ENCODE data around the gene ZFPM1.

The ZFPM1 gene

GRCh38 chr16:88556294-88556988, 103.4 kb downstream of the ZFPM1 start:
- Histone ChIP-seq H2BK120ac (ENCODE audit: low read depth, low read length) (no peak overlapping the region), H3K4me3 (ENCODE audit: low read length in 2 of 2) (no peak overlapping the region), H4K91ac (ENCODE audit: low read depth, low read length, poor library complexity) (no peak overlapping the region), H4K8ac (ENCODE audit: low read depth, low read length) (no peak overlapping the region), H2BK5ac (ENCODE audit: low read length) (no peak overlapping the region), H2AFZ (ENCODE audit: low read length) (no peak overlapping the region), H2BK15ac (ENCODE audit: low read length) (no peak overlapping the region), H3K14ac (ENCODE audit: low read length) (no peak overlapping the region), H3K23ac (ENCODE audit: low read depth, low read length, poor library complexity) (no peak overlapping the region), H3K18ac (ENCODE audit: low read length) (no peak overlapping the region), H3K27me3 (ENCODE audit: control insufficient read depth in 3 of 3, insufficient read depth in 3 of 3, low read depth in 1 of 3, low read length in 3 of 3) (peaks cover 0 to 8% (median 0%) of the 10 kb centered on the region in 3 experiments), H3K79me1 (ENCODE audit: low read depth, low read length) (no peaks in the 10 kb centered on the region), H3K36me3 (replicated peaks in 1 of 2; ENCODE audit: control insufficient read depth in 2 of 2, insufficient read depth in 2 of 2, low read length in 2 of 2) (no peaks in the 10 kb centered on the region), H3K4ac (ENCODE audit: low read length) (no peak overlapping the region), H3K4me2 (ENCODE audit: insufficient read depth, low read length, poor library complexity, severe bottlenecking) (no peak overlapping the region), H3K9me3 (replicated peaks in 1 of 2; ENCODE audit: control insufficient read depth in 2 of 2, insufficient read depth in 1 of 2, low read depth in 1 of 2, low read length in 2 of 2) (peaks cover 3% of the 10 kb centered on the region in 2 donors), H3K4me1 (ENCODE audit: control insufficient read depth in 2 of 2, insufficient read depth in 1 of 2, low read depth in 1 of 2, low read length in 2 of 2) (peaks cover 3% of the 10 kb centered on the region in 2 donors), H3K27ac (replicated peaks; ENCODE audit: low read length) (no peak overlapping the region), H2AK5ac (ENCODE audit: low read depth, low read length) (no peak overlapping the region), H2BK12ac (ENCODE audit: low read length) (no peak overlapping the region), H3K9ac (ENCODE audit: low read depth, low read length, poor library complexity) (no peak overlapping the region)
- no CpG with 5 or more reads among the region's 15 CpGs for WGBS, 2 donors (ENCODE audit: extremely low coverage in 2 of 2, insufficient read length in 2 of 2, insufficient replicate concordance in 1 of 2)
- no peak for DNase-seq (ENCODE audit: low spot score)

DNA sequence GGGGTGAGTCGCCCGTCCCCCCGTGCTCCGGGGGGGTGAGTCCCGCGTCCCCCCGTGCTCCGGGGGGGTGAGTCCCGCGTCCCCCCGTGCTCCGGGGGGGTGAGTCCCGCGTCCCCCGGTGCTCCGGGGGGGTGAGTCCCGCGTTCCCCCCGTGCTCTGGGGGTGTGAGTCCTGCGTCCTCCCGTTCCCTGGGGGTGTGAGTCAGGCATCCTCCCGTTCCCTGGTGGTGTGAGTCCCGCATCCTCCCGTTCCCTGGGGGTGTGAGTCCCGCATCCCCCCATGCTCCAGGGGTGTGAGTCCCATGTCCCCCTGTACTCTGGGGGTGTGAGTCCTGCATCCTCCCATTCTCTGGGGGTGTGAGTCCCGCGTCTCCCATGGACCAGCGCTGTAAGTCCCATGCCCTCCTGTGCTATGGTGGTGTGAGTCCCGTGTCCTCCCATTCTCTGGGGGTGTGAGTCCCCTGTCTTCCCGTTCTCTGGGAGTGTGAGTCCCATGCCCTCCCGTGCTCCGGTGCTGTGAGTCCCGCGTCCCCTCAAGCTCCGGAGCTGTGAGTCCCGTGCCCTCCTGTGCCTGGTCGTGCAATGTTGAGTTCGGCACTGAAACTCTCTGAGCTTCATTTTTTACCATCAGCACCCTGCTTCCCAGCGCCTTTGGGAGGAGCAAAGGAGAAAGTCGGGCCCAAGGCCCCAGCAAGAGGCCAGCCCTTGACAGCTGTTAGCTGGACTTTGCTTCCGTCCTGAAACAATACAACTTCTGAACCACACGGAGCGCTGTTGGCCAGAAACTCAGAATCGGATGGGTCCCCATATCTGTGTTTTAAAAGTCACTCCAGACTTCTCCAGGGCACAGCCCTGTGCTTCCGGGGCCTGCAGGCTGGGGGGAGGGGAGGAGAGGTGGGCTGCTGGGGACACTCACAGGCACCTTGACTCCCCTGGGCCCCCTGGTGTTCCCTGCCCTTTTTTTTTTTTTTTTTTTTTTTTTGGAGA, 105.7 kb downstream of the ZFPM1 start:
- Histone ChIP-seq H3K9me3 (replicated peaks in 1 of 2; ENCODE audit: control insufficient read depth in 2 of 2, insufficient read depth in 1 of 2, low read depth in 1 of 2, low read length in 2 of 2) (peaks cover 3% of the 10 kb centered on the region in 2 donors), H4K91ac (ENCODE audit: low read depth, low read length, poor library complexity) (no peak overlapping the region), H3K27ac (replicated peaks; ENCODE audit: low read length) (no peak overlapping the region), H3K4ac (ENCODE audit: low read length) (no peak overlapping the region), H2AFZ (ENCODE audit: low read length) (peak overlapping the region; percentile 24), H4K8ac (ENCODE audit: low read depth, low read length) (no peak overlapping the region), H3K36me3 (replicated peaks in 1 of 2; ENCODE audit: control insufficient read depth in 2 of 2, insufficient read depth in 2 of 2, low read length in 2 of 2) (no peaks in the 10 kb centered on the region), H2BK12ac (ENCODE audit: low read length) (no peak overlapping the region), H3K14ac (ENCODE audit: low read length) (no peak overlapping the region), H3K23ac (ENCODE audit: low read depth, low read length, poor library complexity) (no peak overlapping the region), H3K27me3 (ENCODE audit: control insufficient read depth in 3 of 3, insufficient read depth in 3 of 3, low read depth in 1 of 3, low read length in 3 of 3) (peaks cover 0 to 4% (median 0%) of the 10 kb centered on the region in 3 experiments), H2BK5ac (ENCODE audit: low read length) (no peak overlapping the region), H3K9ac (ENCODE audit: low read depth, low read length, poor library complexity) (no peak overlapping the region), H2BK120ac (ENCODE audit: low read depth, low read length) (no peak overlapping the region), H3K4me2 (ENCODE audit: insufficient read depth, low read length, poor library complexity, severe bottlenecking) (no peak overlapping the region), H3K18ac (ENCODE audit: low read length) (no peak overlapping the region), H3K79me1 (ENCODE audit: low read depth, low read length) (no peaks in the 10 kb centered on the region), H2AK5ac (ENCODE audit: low read depth, low read length) (no peak overlapping the region), H2BK15ac (ENCODE audit: low read length) (no peak overlapping the region), H3K4me3 (ENCODE audit: low read length in 2 of 2) (no peak overlapping the region), H3K4me1 (ENCODE audit: control insufficient read depth in 2 of 2, insufficient read depth in 1 of 2, low read depth in 1 of 2, low read length in 2 of 2) (peaks cover 1 to 4% of the 10 kb centered on the region in 2 donors)
- WGBS, 2 donors (ENCODE audit: extremely low coverage in 2 of 2, insufficient read length in 2 of 2, insufficient replicate concordance in 1 of 2): no CpG with 5 or more reads among the region's 45 CpGs
- DNase-seq (ENCODE audit: low spot score): no peak

GRCh38 chr16:88560714-88561484, 107.8 kb downstream of the ZFPM1 start:
- H3K27ac ChIP-seq (replicated peaks; ENCODE audit: low read length): no peak overlapping the region
- no peak overlapping the region for H3K4ac ChIP-seq (ENCODE audit: low read length)
- DNase-seq (ENCODE audit: low spot score): peak; percentile 46
- H4K8ac ChIP-seq (ENCODE audit: low read depth, low read length): no peak overlapping the region
- no peak overlapping the region for H2BK120ac ChIP-seq (ENCODE audit: low read depth, low read length)
- H3K14ac ChIP-seq (ENCODE audit: low read length): no peak overlapping the region
- no peak overlapping the region for H4K91ac ChIP-seq (ENCODE audit: low read depth, low read length, poor library complexity)
- no peak overlapping the region for H3K4me2 ChIP-seq (ENCODE audit: insufficient read depth, low read length, poor library complexity, severe bottlenecking)
- H3K4me1 ChIP-seq (ENCODE audit: control insufficient read depth in 2 of 2, insufficient read depth in 1 of 2, low read depth in 1 of 2, low read length in 2 of 2): peaks cover 1 to 2% of the 10 kb centered on the region in 2 donors
- no peaks in the 10 kb centered on the region for H3K79me1 ChIP-seq (ENCODE audit: low read depth, low read length)
- H3K4me3 ChIP-seq (ENCODE audit: low read length in 2 of 2): no peak overlapping the region
- no peaks in the 10 kb centered on the region for H3K36me3 ChIP-seq (replicated peaks in 1 of 2; ENCODE audit: control insufficient read depth in 2 of 2, insufficient read depth in 2 of 2, low read length in 2 of 2)
- no peak overlapping the region for H2AK5ac ChIP-seq (ENCODE audit: low read depth, low read length)
- peaks cover 3% of the 10 kb centered on the region in 2 donors for H3K9me3 ChIP-seq (replicated peaks in 1 of 2; ENCODE audit: control insufficient read depth in 2 of 2, insufficient read depth in 1 of 2, low read depth in 1 of 2, low read length in 2 of 2)
- H2AFZ ChIP-seq (ENCODE audit: low read length): no peak overlapping the region
- no peak overlapping the region for H3K9ac ChIP-seq (ENCODE audit: low read depth, low read length, poor library complexity)
- H2BK15ac ChIP-seq (ENCODE audit: low read length): no peak overlapping the region
- H3K18ac ChIP-seq (ENCODE audit: low read length): no peak overlapping the region
- H3K23ac ChIP-seq (ENCODE audit: low read depth, low read length, poor library complexity): peak overlapping the region; percentile 73
- WGBS, 2 donors (ENCODE audit: extremely low coverage in 2 of 2, insufficient read length in 2 of 2, insufficient replicate concordance in 1 of 2): no CpG with 5 or more reads among the region's 22 CpGs
- H3K27me3 ChIP-seq (ENCODE audit: control insufficient read depth in 3 of 3, insufficient read depth in 3 of 3, low read depth in 1 of 3, low read length in 3 of 3): no peaks in the 10 kb centered on the region
- H2BK12ac ChIP-seq (ENCODE audit: low read length): no peak overlapping the region
- H2BK5ac ChIP-seq (ENCODE audit: low read length): no peak overlapping the region
